Measurements from ENCODE around the gene ACAD8. TPM values are rescaled to one million over a fixed set of nuclear protein-coding genes. Genes with fewer than 3 reads are reported as not detected.
"Not testable (repeated sequence)": the region's sequence is repeated elsewhere in the genome, so short reads cannot be mapped to it uniquely, and the experiment has no call there.

Gene ACAD8
- total RNA-seq, 1 donor from 2014 or later: 36.1 TPM

GRCh38 chr11:134281635-134282034 is 28.3 kb downstream of the ACAD8 start:
- DNase-seq (ENCODE audit: missing footprints); intact Hi-C loops (cut with DNase I); ATAC-seq: not testable (repeated sequence)

DNA sequence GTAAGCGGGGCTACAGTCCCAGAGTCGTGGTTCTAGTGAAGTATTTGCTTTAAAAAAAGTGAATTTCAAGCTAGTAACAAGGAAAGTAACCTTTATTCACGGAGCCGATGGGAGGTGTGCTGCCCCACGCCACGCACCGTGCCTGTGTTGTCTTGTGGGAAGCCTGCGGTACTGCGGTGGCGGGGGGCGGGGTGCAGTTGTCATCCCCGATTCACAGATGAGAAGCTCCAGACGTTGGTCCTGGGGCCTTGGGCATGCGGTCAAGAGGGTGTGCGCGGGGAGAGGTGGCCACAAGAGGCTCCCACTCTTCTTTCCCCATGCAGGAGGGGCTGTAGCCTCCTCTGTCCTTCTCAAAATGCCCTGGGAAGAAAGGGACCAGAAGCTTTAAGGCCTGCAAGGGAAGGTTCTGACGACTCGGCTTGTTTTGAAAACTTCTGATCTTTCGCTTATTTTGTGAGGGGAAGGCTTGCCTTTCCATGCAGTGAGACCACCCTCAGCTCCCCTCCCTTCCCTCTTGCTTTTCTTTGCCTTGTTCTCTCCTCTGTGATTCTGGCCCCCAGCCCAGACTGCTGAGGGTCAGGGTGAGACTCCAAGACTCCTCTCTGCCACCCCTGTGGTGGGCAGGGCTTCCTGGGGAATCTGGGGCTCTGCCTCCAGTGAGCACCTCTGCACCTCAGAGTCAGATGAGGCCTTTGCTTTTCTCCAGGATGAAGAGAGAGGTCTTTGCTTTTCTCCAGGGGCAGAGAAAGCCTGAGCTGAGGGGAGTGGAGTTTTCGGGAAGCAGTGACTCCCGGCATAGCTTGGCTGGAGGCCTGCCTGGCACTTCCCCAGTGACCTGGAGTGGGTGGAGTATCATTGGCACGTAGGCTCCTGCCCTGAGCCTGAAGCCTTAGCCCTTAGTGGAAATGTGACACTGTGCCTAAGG is 29.0 kb downstream of the ACAD8 start:
- ATAC-seq (peak; percentile 65), DNase-seq (ENCODE audit: missing footprints) (no peak)
- intact Hi-C loops (cut with DNase I): no loop called here

DNA sequence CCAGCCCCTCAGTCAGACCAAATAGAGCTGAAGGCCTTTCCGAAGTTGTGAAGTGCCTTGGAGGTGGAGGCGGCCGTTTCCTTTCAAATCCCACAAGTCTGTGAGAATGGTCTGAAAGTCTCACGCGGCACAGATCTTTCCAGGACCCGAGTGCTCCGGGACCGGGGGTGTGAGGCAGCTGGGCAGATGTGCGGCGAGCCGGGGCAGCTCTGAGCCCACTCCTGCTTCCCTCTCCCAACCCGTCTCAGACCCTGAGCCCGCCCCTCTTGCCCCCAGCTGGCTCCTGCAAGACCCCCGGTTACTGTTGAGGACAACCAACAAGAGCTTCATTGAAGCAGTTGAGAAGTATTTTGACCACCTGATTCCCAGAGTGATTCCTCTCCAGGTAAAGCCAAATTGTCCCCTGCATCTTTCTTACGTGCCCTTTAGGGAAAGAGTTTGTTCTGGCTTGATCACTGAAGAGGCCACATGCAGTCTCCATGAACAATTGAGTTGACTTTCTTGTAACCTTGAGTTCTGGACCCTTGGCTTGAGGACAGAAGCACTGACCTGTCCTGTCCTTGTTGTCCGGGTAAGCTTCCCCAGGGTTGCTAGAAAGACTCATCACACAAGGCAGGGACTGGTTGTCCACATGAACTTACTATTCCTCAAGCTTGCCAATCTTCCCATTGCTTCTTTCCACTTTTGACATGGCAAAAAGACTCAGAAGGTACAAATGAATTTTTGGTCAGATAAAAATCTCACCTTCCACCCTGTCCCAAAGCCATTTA is 30.3 kb downstream of the ACAD8 start:
- no peak for DNase-seq (ENCODE audit: missing footprints)
- intact Hi-C loops (cut with DNase I): no loop called here
- no peak for ATAC-seq

- intact Hi-C loops (cut with DNase I); ATAC-seq; DNase-seq (ENCODE audit: missing footprints): not testable (repeated sequence)
These were observed 31.0 kb downstream of the ACAD8 start for GRCh38 chr11:134284349-134284748.

- intact Hi-C loops (cut with DNase I): no loop called here
These were observed 34.2 kb downstream of the ACAD8 start for GRCh38 chr11:134287561-134287960.

GRCh38 chr11:134288486-134288885 is 35.1 kb downstream of the ACAD8 start:
- intact Hi-C loops (cut with DNase I): no loop called here
- no peak for ATAC-seq
- no peak for DNase-seq (ENCODE audit: missing footprints)

More at GRCh38 chr11:134287561-134287960, 34.2 kb downstream of the ACAD8 start:
- DNase-seq (ENCODE audit: missing footprints) (no peak), ATAC-seq (no peak)

- ATAC-seq: no peak
- no peak for DNase-seq (ENCODE audit: missing footprints)
- intact Hi-C loops (cut with DNase I): no loop called here
These were observed 35.8 kb downstream of the ACAD8 start for GRCh38 chr11:134289167-134289566.

GRCh38 chr11:134289789-134290188 is 36.4 kb downstream of the ACAD8 start:
- no peak for DNase-seq (ENCODE audit: missing footprints)
- intact Hi-C loops (cut with DNase I): no loop called here
- peak; percentile 50 for ATAC-seq

GRCh38 chr11:134290646-134291045 is 37.3 kb downstream of the ACAD8 start:
- intact Hi-C loops (cut with DNase I): no loop called here
- DNase-seq (ENCODE audit: missing footprints) (no peak), ATAC-seq (no peak)

GRCh38 chr11:134291196-134291595 is 37.8 kb downstream of the ACAD8 start:
- ATAC-seq (no peak), DNase-seq (ENCODE audit: missing footprints) (no peak)
- intact Hi-C loops (cut with DNase I): no loop called here

GRCh38 chr11:134292661-134293060 is 39.3 kb downstream of the ACAD8 start:
- DNase-seq (ENCODE audit: missing footprints) (no peak), ATAC-seq (no peak)
- intact Hi-C loops (cut with DNase I): no loop called here

DNA sequence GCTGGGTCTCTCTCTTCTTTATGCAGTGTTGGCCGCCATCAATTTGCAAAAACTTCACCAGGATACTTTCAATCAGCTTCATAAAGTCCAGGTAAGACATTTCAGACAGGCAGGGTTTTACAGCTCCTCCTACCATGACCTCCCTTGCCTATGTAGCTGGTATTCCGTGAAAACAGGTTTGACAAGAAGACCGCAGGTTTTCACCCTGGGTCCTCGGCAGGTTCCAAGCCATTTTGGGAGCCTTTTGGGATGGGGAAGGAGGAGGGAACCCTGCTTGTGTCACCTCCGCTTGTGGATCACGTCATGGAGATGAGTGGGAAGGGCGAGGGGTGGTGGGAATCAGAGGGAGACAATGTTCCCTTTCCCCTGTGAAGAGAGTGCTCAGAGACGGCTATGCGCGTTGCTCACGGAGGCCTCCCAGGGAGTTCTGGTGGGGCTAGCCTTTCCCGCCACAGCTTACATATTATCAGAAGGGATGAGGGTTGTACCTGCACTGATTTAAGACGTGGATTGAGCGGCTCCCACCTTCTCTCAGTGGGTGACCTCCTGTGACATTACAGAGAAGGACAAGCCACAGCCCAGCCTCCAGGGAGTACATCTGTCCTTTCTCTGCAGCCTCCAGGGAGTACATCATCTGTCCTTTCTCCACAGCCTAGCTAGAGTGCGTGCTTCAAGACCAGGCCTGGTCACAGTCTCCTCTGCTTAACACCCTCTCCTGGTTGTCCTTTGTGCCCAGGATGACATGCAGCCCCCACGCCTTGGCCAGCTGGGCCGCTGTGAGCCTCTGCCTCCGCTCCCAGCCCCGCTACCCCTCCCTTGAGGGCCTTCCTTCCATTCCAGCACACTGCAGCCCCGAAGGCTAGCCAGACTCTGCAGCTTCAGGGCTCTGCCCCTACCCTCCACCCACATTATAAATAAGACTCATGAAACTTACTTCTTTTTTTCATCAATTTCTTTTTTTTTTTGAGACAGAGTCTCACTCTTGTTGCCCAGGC is 40.0 kb downstream of the ACAD8 start:
- DNase-seq (ENCODE audit: missing footprints): no peak
- intact Hi-C loops (cut with DNase I): no loop called here
- no peak for ATAC-seq

GRCh38 chr11:134294664-134295063 is 41.3 kb downstream of the ACAD8 start:
- intact Hi-C loops (cut with DNase I): no loop called here
- DNase-seq (ENCODE audit: missing footprints): no peak
- no peak for ATAC-seq

GRCh38 chr11:134312223-134312622 is 58.9 kb downstream of the ACAD8 start:
- no peak for DNase-seq (ENCODE audit: missing footprints)
- no peak for ATAC-seq
- intact Hi-C loops (cut with DNase I): no loop called here

DNA sequence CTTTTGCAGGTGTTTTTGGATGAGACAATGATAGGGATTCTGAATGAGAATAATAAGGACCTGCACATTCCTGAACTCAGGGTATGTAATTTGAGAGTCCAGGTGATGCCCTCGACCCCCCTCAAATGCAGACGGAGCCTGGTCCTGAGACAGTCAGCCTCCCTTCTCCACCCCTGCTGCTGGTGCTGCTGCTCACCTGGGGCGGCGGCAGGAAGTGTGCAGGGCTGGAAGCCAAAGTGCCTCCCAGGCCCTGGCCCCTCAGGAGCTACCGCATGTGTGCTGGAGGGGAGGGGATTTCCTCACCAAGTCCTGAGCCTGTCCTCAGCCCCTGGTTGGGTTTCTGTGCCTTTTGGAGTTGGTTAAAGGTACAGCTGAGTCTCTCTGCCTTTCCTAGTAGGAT is 59.4 kb downstream of the ACAD8 start:
- ATAC-seq (no peak), DNase-seq (ENCODE audit: missing footprints) (no peak)
- intact Hi-C loops (cut with DNase I): no loop called here

DNA sequence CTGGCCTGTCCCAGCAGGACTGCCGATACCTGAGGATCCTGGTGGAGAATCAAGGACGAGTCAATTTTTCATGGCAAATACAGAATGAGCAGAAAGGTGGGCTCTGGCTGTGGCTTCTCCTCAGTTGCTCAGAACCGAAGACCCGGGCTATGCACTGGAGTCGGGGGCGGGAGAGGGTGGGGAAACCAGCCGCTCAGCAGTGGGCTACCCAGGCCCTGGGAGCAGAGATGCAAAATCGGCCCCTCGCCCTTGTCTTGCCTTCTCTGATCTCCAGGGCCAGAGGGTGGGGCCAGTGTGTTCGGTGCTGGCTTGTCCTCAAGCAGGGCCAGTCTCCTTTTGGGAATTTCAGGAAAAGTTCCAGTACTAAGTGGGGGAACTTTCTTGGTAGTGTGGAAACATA is 60.0 kb downstream of the ACAD8 start:
- ATAC-seq (no peak), DNase-seq (ENCODE audit: missing footprints) (no peak)
- intact Hi-C loops (cut with DNase I): no loop called here

- DNase-seq (ENCODE audit: missing footprints) (no peak), ATAC-seq (no peak)
- intact Hi-C loops (cut with DNase I): no loop called here
These were observed 60.6 kb downstream of the ACAD8 start for GRCh38 chr11:134313821-134314607.

Data from Right ventricle myocardium inferior (tissue), 1 donor.